Mesenchymal stem cell (in vitro differentiated cells and primary cell): ENCODE results near the gene ATP6V1F.

Source experiments
- DNase-seq: peaks from one replicate; pipeline ENCODE4 v3.0.0-alpha.2; 2013
- H2AFZ ChIP-seq: one replicate; pipeline ENCODE4 v1.6.1; 2013; ENCODE audit warnings: low read depth, mild to moderate bottlenecking, control low read depth, inconsistent platforms, low read length, moderate library complexity
- H2AK5ac ChIP-seq: 2 replicates; pipeline ENCODE4 v1.6.1; 2013; ENCODE audit warnings: low read length, moderate library complexity, mild to moderate bottlenecking, inconsistent platforms; ENCODE audit not compliant: severe bottlenecking
- H2BK120ac ChIP-seq: one replicate; pipeline ENCODE4 v1.6.1; 2013; ENCODE audit warnings: low read depth, mild to moderate bottlenecking, inconsistent platforms, low read length, moderate library complexity
- H2BK12ac ChIP-seq, 2 experiments: one replicate each; pipeline ENCODE4 v1.6.1; 2013; ENCODE audit warnings: inconsistent platforms in 2 of 2, low read length in 2 of 2, mild to moderate bottlenecking in 2 of 2, moderate library complexity in 2 of 2, control low read depth in 1 of 2
- H2BK15ac ChIP-seq: one replicate; pipeline ENCODE4 v1.6.1; 2013; ENCODE audit warnings: mild to moderate bottlenecking, low read depth, inconsistent platforms; ENCODE audit not compliant: poor library complexity, severe bottlenecking
- H2BK5ac ChIP-seq: 2 replicates; pipeline ENCODE4 v1.6.1; 2013; ENCODE audit warnings: low read depth, mild to moderate bottlenecking, low read length, control low read depth, inconsistent platforms; ENCODE audit not compliant: poor library complexity, severe bottlenecking
- H3K14ac ChIP-seq, 2 experiments: one replicate each; pipeline ENCODE4 v1.6.1; 2013; ENCODE audit warnings: inconsistent platforms in 2 of 2, low read length in 2 of 2, control low read depth in 1 of 2, mild to moderate bottlenecking in 1 of 2, moderate library complexity in 1 of 2
- H3K18ac ChIP-seq, 2 experiments: one replicate each; pipeline ENCODE4 v1.6.1; 2013; ENCODE audit warnings: inconsistent platforms in 2 of 2, low read length in 2 of 2, control low read depth in 1 of 2, low read depth in 1 of 2, mild to moderate bottlenecking in 1 of 2
- H3K23ac ChIP-seq, 2 experiments: one replicate each; pipeline ENCODE4 v1.6.1; 2013; ENCODE audit warnings: inconsistent platforms in 2 of 2, low read length in 2 of 2, mild to moderate bottlenecking in 2 of 2, moderate library complexity in 2 of 2, control low read depth in 1 of 2
- H3K27ac ChIP-seq: 2 replicates; pipeline ENCODE4 v1.5.1; 2013; ENCODE audit warnings: mild to moderate bottlenecking, moderate library complexity, low read length, control low read depth, inconsistent platforms; ENCODE audit not compliant: poor library complexity, severe bottlenecking
- H3K27me3 ChIP-seq, 2 experiments: 2 replicates each; pipeline versions ENCODE4 v1.6.1 to v1.7.0; 2013; ENCODE audit warnings: low read length in 2 of 2, mild to moderate bottlenecking in 2 of 2, moderate library complexity in 2 of 2, control low read depth in 1 of 2, inconsistent platforms in 1 of 2; ENCODE audit not compliant: control insufficient read depth in 1 of 2, insufficient read depth in 1 of 2
- H3K36me3 ChIP-seq, 2 experiments: 2 replicates each; pipeline versions ENCODE4 v1.6.1 to v1.7.0; 2013; ENCODE audit warnings: low read length in 2 of 2, control low read depth in 1 of 2, inconsistent platforms in 1 of 2, low read depth in 1 of 2, mild to moderate bottlenecking in 1 of 2; ENCODE audit not compliant: insufficient read depth in 2 of 2, control insufficient read depth in 1 of 2
- H3K4ac ChIP-seq, 2 experiments: one replicate each; pipeline ENCODE4 v1.6.1; 2013; ENCODE audit warnings: inconsistent platforms in 2 of 2, low read length in 2 of 2, mild to moderate bottlenecking in 2 of 2, moderate library complexity in 2 of 2, control low read depth in 1 of 2, low read depth in 1 of 2
- H3K4me1 ChIP-seq: 2 replicates; pipeline ENCODE4 v1.6.1; 2013; ENCODE audit warnings: low read depth, low read length, control low read depth; ENCODE audit not compliant: control insufficient read depth, insufficient read depth
- H3K4me2 ChIP-seq: 2 replicates; pipeline ENCODE4 v1.6.1; 2013; ENCODE audit warnings: low read length, mild to moderate bottlenecking, inconsistent platforms; ENCODE audit not compliant: poor library complexity, severe bottlenecking
- H3K4me3 ChIP-seq, 2 experiments: 2 replicates each; pipeline versions ENCODE4 v1.5.1 to v1.7.0; 2013; ENCODE audit warnings: low read length in 2 of 2, mild to moderate bottlenecking in 2 of 2, control low read depth in 1 of 2, low read depth in 1 of 2; ENCODE audit not compliant: insufficient read depth in 1 of 2
- H3K79me1 ChIP-seq: replicated peaks from 2 replicates; pipeline ENCODE4 v1.6.1; 2013; ENCODE audit warnings: mild to moderate bottlenecking, control low read depth, low read length, inconsistent platforms; ENCODE audit not compliant: poor library complexity, severe bottlenecking
- H3K9ac ChIP-seq: 2 replicates; pipeline ENCODE4 v1.7.0; 2013; ENCODE audit warnings: mild to moderate bottlenecking, low read length, moderate library complexity
- H3K9me3 ChIP-seq: 2 replicates; pipeline ENCODE4 v1.7.0; 2013; ENCODE audit warnings: mild to moderate bottlenecking, low read length; ENCODE audit not compliant: control insufficient read depth
- H4K8ac ChIP-seq: one replicate; pipeline ENCODE4 v1.6.1; 2013; ENCODE audit warnings: inconsistent platforms, mild to moderate bottlenecking, low read length, moderate library complexity
- H4K91ac ChIP-seq: one replicate; pipeline ENCODE4 v1.6.1; 2013; ENCODE audit warnings: mild to moderate bottlenecking, low read length, inconsistent platforms
- WGBS: methylation state at CpG from one replicate; pipeline ENCODE4 v1.1.7; 2013; ENCODE audit warnings: mixed read lengths; 5-methylcytosine and 5-hydroxymethylcytosine counted together

The ATP6V1F gene

GRCh38 chr7:128893251-128894100, 30.8 kb downstream of the ATP6V1F start:
- Histone ChIP-seq H3K4me3 (peak overlapping the region in 1 of 2 experiments; percentile 15), H2BK15ac (no peak overlapping the region), H2BK120ac (no peak overlapping the region), H3K79me1 (no peaks in the 10 kb centered on the region), H4K91ac (no peak overlapping the region), H3K9me3 (no peaks in the 10 kb centered on the region), H4K8ac (peak overlapping the region; percentile 9), H3K36me3 (peaks cover 0 to 44% of the 10 kb centered on the region in 2 experiments), H3K4me1 (peaks cover 10% of the 10 kb centered on the region), H3K4ac (no peak overlapping the region), H2AFZ (no peak overlapping the region), H3K27ac (no peak overlapping the region), H3K23ac (no peak overlapping the region), H3K27me3 (peaks cover 0 to 23% of the 10 kb centered on the region in 2 experiments), H2BK12ac (no peak overlapping the region), H3K18ac (no peak overlapping the region), H3K4me2 (no peak overlapping the region), H3K14ac (no peak overlapping the region), H3K9ac (no peak overlapping the region), H2BK5ac (no peak overlapping the region), H2AK5ac (no peak overlapping the region)
- WGBS, result 94% methylated on average over 21 of the region's 23 CpGs
- DNase-seq, result no peak

- H3K14ac ChIP-seq, result no peak overlapping the region
- H4K91ac ChIP-seq, result no peak overlapping the region
Measured at GRCh38 chr7:128894101-128894440, 31.4 kb downstream of the ATP6V1F start.

GRCh38 chr7:128895320-128895719, 32.7 kb downstream of the ATP6V1F start:
- peaks cover 0 to 37% of the 10 kb centered on the region in 2 experiments for H3K36me3 ChIP-seq
- H3K4me3 ChIP-seq, result no peak overlapping the region
- H3K23ac ChIP-seq, result no peak overlapping the region
- no peak overlapping the region for H3K4ac ChIP-seq
- H3K27me3 ChIP-seq, result peaks cover 0 to 15% of the 10 kb centered on the region in 2 experiments
- no peak overlapping the region for H3K4me2 ChIP-seq
- 96% methylated on average over 3 of the region's 3 CpGs for WGBS
- H3K14ac ChIP-seq, result no peak overlapping the region
- no peak overlapping the region for H2AFZ ChIP-seq
- no peak overlapping the region for H2AK5ac ChIP-seq
- H3K9ac ChIP-seq, result no peak overlapping the region
- H4K8ac ChIP-seq, result no peak overlapping the region
- H4K91ac ChIP-seq, result no peak overlapping the region
- peaks cover 8% of the 10 kb centered on the region for H3K4me1 ChIP-seq
- no peak overlapping the region for H2BK5ac ChIP-seq
- H3K27ac ChIP-seq, result no peak overlapping the region
- H3K79me1 ChIP-seq, result no peaks in the 10 kb centered on the region
- no peak overlapping the region for H2BK15ac ChIP-seq
- no peak for DNase-seq
- H2BK12ac ChIP-seq, result no peak overlapping the region
- H2BK120ac ChIP-seq, result no peak overlapping the region
- peaks cover 9% of the 10 kb centered on the region for H3K9me3 ChIP-seq
- no peak overlapping the region for H3K18ac ChIP-seq

More at GRCh38 chr7:128894101-128894440, 31.4 kb downstream of the ATP6V1F start:
- Histone ChIP-seq H3K79me1 (no peaks in the 10 kb centered on the region), H4K8ac (no peak overlapping the region), H2BK120ac (no peak overlapping the region), H3K4me1 (peaks cover 10% of the 10 kb centered on the region), H2AK5ac (no peak overlapping the region), H3K9me3 (peaks cover under 1% of the 10 kb centered on the region), H3K36me3 (peaks cover 0 to 39% of the 10 kb centered on the region in 2 experiments), H3K27me3 (peaks cover 0 to 18% of the 10 kb centered on the region in 2 experiments), H2BK12ac (no peak overlapping the region), H3K4ac (no peak overlapping the region), H2BK5ac (no peak overlapping the region), H3K4me3 (no peak overlapping the region), H2AFZ (no peak overlapping the region), H3K4me2 (no peak overlapping the region), H3K18ac (no peak overlapping the region), H2BK15ac (no peak overlapping the region), H3K27ac (no peak overlapping the region), H3K9ac (no peak overlapping the region), H3K23ac (no peak overlapping the region)
- 86% methylated on average over 4 of the region's 6 CpGs for WGBS
- DNase-seq, result no peak

GRCh38 chr7:128899392-128899791, 36.7 kb downstream of the ATP6V1F start:
- Histone ChIP-seq H3K14ac (no peak overlapping the region), H3K4me1 (peaks cover 18% of the 10 kb centered on the region), H4K8ac (no peak overlapping the region), H2BK120ac (no peak overlapping the region), H2BK5ac (no peak overlapping the region), H2AFZ (no peak overlapping the region), H3K4ac (no peak overlapping the region), H3K23ac (no peak overlapping the region), H2BK15ac (no peak overlapping the region), H3K27ac (no peak overlapping the region), H2BK12ac (no peak overlapping the region), H4K91ac (no peak overlapping the region), H3K4me3 (no peak overlapping the region), H3K27me3 (peaks cover 0 to 4% of the 10 kb centered on the region in 2 experiments), H3K9me3 (peaks cover 9% of the 10 kb centered on the region), H3K9ac (no peak overlapping the region), H3K79me1 (no peaks in the 10 kb centered on the region), H3K36me3 (peaks cover 0 to 17% of the 10 kb centered on the region in 2 experiments), H3K18ac (no peak overlapping the region), H2AK5ac (no peak overlapping the region), H3K4me2 (no peak overlapping the region)
- DNase-seq, result peak; percentile 28
